ENCODE data around the gene GALNT18.

GALNT18 gene

GRCh38 chr11:11467312-11467711, 154.5 kb downstream of the GALNT18 start:
- no peak for TF ChIP-seq CTCF (conservative IDR thresholded peaks at IDR 0.05; ENCODE audit: low read depth, low read length)
- DNase-seq (ENCODE audit: low read depth) = no peak
- H3K4me3 ChIP-seq (ENCODE audit: low read depth, low read length) = no peak overlapping the region

GRCh38 chr11:11464555-11464954, 157.2 kb downstream of the GALNT18 start:
- DNase-seq (ENCODE audit: low read depth) = no peak
- H3K4me3 ChIP-seq (ENCODE audit: low read depth, low read length) = no peak overlapping the region
- TF ChIP-seq CTCF (conservative IDR thresholded peaks at IDR 0.05; ENCODE audit: low read depth, low read length) = no peak

GRCh38 chr11:11463405-11463804, 158.4 kb downstream of the GALNT18 start:
- no peak for DNase-seq (ENCODE audit: low read depth)
- TF ChIP-seq CTCF (conservative IDR thresholded peaks at IDR 0.05; ENCODE audit: low read depth, low read length) = no peak
- no peak overlapping the region for H3K4me3 ChIP-seq (ENCODE audit: low read depth, low read length)

GRCh38 chr11:11461473-11461872, 160.3 kb downstream of the GALNT18 start:
- no peak for DNase-seq (ENCODE audit: low read depth)
- no peak for TF ChIP-seq CTCF (conservative IDR thresholded peaks at IDR 0.05; ENCODE audit: low read depth, low read length)
- no peak overlapping the region for H3K4me3 ChIP-seq (ENCODE audit: low read depth, low read length)

GRCh38 chr11:11459578-11459977, 162.2 kb downstream of the GALNT18 start:
- TF ChIP-seq CTCF (conservative IDR thresholded peaks at IDR 0.05; ENCODE audit: low read depth, low read length) = no peak
- H3K4me3 ChIP-seq (ENCODE audit: low read depth, low read length) = no peak overlapping the region
- DNase-seq (ENCODE audit: low read depth) = no peak

- no peak overlapping the region for H3K4me3 ChIP-seq (ENCODE audit: low read depth, low read length)
- DNase-seq (ENCODE audit: low read depth) = no peak
- no peak for TF ChIP-seq CTCF (conservative IDR thresholded peaks at IDR 0.05; ENCODE audit: low read depth, low read length)
Measured at GRCh38 chr11:11458485-11458884, 163.3 kb downstream of the GALNT18 start.

- no peak for DNase-seq (ENCODE audit: low read depth)
- no peak overlapping the region for H3K4me3 ChIP-seq (ENCODE audit: low read depth, low read length)
- TF ChIP-seq CTCF (conservative IDR thresholded peaks at IDR 0.05; ENCODE audit: low read depth, low read length) = no peak
Measured at GRCh38 chr11:11458001-11458400, 163.8 kb downstream of the GALNT18 start.
